Ascending aorta (tissue), 2 donors: ENCODE data around the gene BMP6. TPM values are rescaled to one million over a fixed set of nuclear protein-coding genes. Genes with fewer than 3 reads are reported as not detected.

Experiments
- DNase-seq, 2 donors: peaks; one replicate each; pipeline ENCODE4 v3.0.0-alpha.2; 2019; ENCODE audit warnings: low spot score in 2 of 2
- H3K27ac ChIP-seq, 2 donors: fragments of 200-600 bp; sonication (generic); one replicate each; pipeline ENCODE4 v1.5.1; 2016 to 2017; ENCODE audit warnings: mild to moderate bottlenecking in 1 of 2
- H3K27me3 ChIP-seq: fragments of 200-600 bp; sonication (generic); one replicate; pipeline ENCODE4 v1.5.1; 2017
- H3K36me3 ChIP-seq, 2 donors: fragments of 200-600 bp; sonication (generic); one replicate each; pipeline ENCODE4 v1.5.1; 2016
- H3K4me1 ChIP-seq, 2 donors: fragments of 200-600 bp; sonication (generic); one replicate each; pipeline ENCODE4 v1.5.1; 2016 to 2017; ENCODE audit warnings: mild to moderate bottlenecking in 1 of 2
- H3K4me3 ChIP-seq, 2 donors: fragments of 200-600 bp; sonication (generic); one replicate each; pipeline ENCODE4 v1.5.1; 2016 to 2017; ENCODE audit warnings: mild to moderate bottlenecking in 1 of 2
- H3K9me3 ChIP-seq, 2 donors: fragments of 200-600 bp; sonication (generic); one replicate each; pipeline ENCODE4 v1.5.1; 2016
- CTCF ChIP-seq, 3 experiments: fragments of 200-600 bp in 2 of 3; fragments of 450-650 bp in 1 of 3; sonication (generic) in 2 of 3; IDR thresholded peaks; one replicate each; pipeline ENCODE4 v1.5.1; 2016 to 2019; ENCODE audit warnings: antibody characterized with exemption in 3 of 3, mild to moderate bottlenecking in 1 of 3, moderate library complexity in 1 of 3
- intact Hi-C: fragments of 100-400 bp; cut with DNase I; formaldehyde crosslinking; loops from one replicate; pipeline ENCODE4 v1.15.1; 2023
- total RNA-seq: library from RNA; depleted of rRNA; stranded (reverse); fragments of >200 nt; gene quantifications from one replicate; pipeline ENCODE4 v1.1.0, GENCODE V29; 2016

Gene BMP6
- total RNA-seq, 1 donor from 2014 or later: 16.0 TPM

- H3K4me1 ChIP-seq: no peaks in the 10 kb centered on the region
- no peaks in the 10 kb centered on the region for H3K27me3 ChIP-seq
- no peaks in the 10 kb centered on the region for H3K36me3 ChIP-seq
- H3K27ac ChIP-seq: no peak overlapping the region
- intact Hi-C loops: no loop called here
- no peaks in the 10 kb centered on the region for H3K9me3 ChIP-seq
- no peak overlapping the region for H3K4me3 ChIP-seq
- no peak for TF ChIP-seq CTCF (IDR thresholded peaks at IDR 0.05)
- DNase-seq: no peak
These were observed 43.8 kb downstream of the BMP6 start for GRCh38 chr6:7769702-7770101.

DNA sequence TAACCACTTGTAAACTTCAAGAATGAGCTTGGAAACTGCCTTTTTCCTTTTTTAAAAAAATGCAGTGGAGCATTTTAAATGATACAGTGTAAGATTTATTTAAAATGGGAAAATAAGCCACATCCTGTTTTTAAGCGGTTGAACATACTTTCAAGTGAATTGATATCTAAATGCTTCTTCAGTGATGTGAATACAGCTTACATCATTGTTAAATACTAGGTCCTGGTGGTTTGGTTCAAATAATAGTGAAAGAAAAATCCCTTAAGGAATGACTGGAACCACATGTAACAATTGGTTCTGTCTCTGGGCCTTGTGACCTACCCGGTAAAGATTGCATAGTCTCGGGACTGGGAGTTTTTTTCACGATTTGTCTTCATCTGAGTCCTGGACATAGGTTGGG is 44.2 kb downstream of the BMP6 start:
- Histone ChIP-seq H3K27me3 (no peaks in the 10 kb centered on the region), H3K4me1 (no peaks in the 10 kb centered on the region), H3K9me3 (no peaks in the 10 kb centered on the region), H3K36me3 (no peaks in the 10 kb centered on the region), H3K4me3 (no peak overlapping the region), H3K27ac (no peak overlapping the region)
- no peak for DNase-seq
- no peak for TF ChIP-seq CTCF (IDR thresholded peaks at IDR 0.05)
- intact Hi-C loops: no loop called here

GRCh38 chr6:7770601-7771000 is 44.7 kb downstream of the BMP6 start:
- H3K4me3 ChIP-seq: no peak overlapping the region
- TF ChIP-seq CTCF (IDR thresholded peaks at IDR 0.05): no peak
- H3K4me1 ChIP-seq: no peaks in the 10 kb centered on the region
- intact Hi-C loops: no loop called here
- no peak for DNase-seq
- H3K9me3 ChIP-seq: no peaks in the 10 kb centered on the region
- H3K36me3 ChIP-seq: no peaks in the 10 kb centered on the region
- H3K27me3 ChIP-seq: no peaks in the 10 kb centered on the region
- H3K27ac ChIP-seq: no peak overlapping the region

DNA sequence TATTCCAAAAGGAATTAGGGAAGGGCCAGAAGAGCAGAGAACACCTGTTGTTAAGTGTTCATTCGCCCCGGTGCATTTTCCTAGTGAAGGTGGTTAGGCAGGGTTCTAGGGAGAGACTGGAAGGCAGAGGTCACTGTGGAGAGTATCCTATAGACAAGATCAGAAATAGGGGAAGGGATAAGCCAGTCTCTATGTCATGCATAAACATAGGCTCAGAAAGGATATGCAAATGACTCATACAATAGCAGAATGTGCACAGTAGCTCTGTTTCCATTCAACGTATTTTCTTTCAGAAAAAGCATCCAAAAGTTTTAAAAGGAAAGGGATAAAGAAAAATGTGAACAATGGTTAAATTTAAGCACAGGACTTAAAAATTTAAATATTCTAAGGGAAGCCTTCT is 47.4 kb downstream of the BMP6 start:
- H3K4me3 ChIP-seq: no peak overlapping the region
- intact Hi-C loops: no loop called here
- DNase-seq: no peak

DNA sequence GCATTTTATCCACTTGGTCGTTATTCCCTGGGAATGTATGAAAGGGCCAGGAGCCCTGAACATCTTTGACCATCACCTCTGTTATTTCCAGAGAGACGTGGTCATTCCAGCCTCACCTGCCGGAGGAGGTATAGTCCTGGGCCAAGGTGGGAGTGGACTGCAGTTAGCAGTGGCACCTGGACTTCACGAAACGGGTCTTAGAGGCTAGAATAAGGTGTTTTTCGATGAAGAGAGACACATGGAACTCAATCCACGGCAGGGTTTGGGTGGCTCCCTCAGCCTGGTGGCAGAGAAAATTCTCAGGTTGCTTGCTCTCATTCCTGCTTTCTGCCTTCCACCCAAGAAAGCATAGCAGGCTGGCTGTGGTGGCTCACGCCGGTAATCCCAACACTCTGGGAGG is 48.0 kb downstream of the BMP6 start:
- Histone ChIP-seq H3K36me3 (no peaks in the 10 kb centered on the region), H3K27ac (no peak overlapping the region), H3K9me3 (no peaks in the 10 kb centered on the region), H3K4me3 (no peak overlapping the region), H3K27me3 (no peaks in the 10 kb centered on the region), H3K4me1 (no peaks in the 10 kb centered on the region)
- TF ChIP-seq CTCF (IDR thresholded peaks at IDR 0.05): no peak
- intact Hi-C loops: no loop called here
- no peak for DNase-seq

More for the DNA sequence above, 47.4 kb downstream of the BMP6 start:
- TF ChIP-seq CTCF (IDR thresholded peaks at IDR 0.05): no peak
- no peaks in the 10 kb centered on the region for H3K4me1 ChIP-seq
- no peak overlapping the region for H3K27ac ChIP-seq
- no peaks in the 10 kb centered on the region for H3K36me3 ChIP-seq
- H3K27me3 ChIP-seq: no peaks in the 10 kb centered on the region
- H3K9me3 ChIP-seq: no peaks in the 10 kb centered on the region

- intact Hi-C loops: no loop called here
- H3K27ac ChIP-seq: no peak overlapping the region
- TF ChIP-seq CTCF (IDR thresholded peaks at IDR 0.05): no peak
These were observed 50.6 kb downstream of the BMP6 start for GRCh38 chr6:7776509-7776908.

More at GRCh38 chr6:7776509-7776908, 50.6 kb downstream of the BMP6 start:
- H3K36me3 ChIP-seq: no peaks in the 10 kb centered on the region
- H3K4me3 ChIP-seq: no peak overlapping the region
- no peak for DNase-seq
- H3K4me1 ChIP-seq: no peaks in the 10 kb centered on the region
- no peaks in the 10 kb centered on the region for H3K9me3 ChIP-seq
- H3K27me3 ChIP-seq: no peaks in the 10 kb centered on the region
